HG03139 (cell line): ENCODE results near the gene PTPN11.
"Not testable (repeated sequence)": the region's sequence is repeated elsewhere in the genome, so short reads cannot be mapped to it uniquely, and the experiment has no call there.

Experiments used
- ATAC-seq: cut with Tn5 transposase; IDR thresholded peaks from one replicate; pipeline ENCODE4 v1.9.1; 2021; ENCODE audit not compliant: unreplicated experiment

PTPN11 gene

DNA sequence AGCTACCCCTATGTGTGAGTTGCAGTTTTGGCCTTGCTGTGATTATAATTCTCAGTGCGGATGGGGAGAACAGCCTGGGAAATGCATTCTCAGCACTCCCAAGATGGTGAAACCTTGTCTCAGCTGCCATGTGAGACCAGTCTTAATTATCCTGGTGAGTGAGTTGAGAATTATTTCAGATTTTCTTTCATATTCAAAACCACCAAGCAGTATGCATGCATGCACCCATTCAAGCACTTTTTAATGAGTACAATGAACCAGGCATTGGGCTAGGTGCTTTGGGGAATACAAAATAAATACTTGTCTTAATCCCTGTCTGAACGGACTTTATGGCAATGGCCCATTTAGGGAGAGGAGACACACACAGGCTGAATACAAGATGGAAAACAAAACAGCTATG is 94.7 kb downstream of the PTPN11 start:
- ATAC-seq = no peak

DNA sequence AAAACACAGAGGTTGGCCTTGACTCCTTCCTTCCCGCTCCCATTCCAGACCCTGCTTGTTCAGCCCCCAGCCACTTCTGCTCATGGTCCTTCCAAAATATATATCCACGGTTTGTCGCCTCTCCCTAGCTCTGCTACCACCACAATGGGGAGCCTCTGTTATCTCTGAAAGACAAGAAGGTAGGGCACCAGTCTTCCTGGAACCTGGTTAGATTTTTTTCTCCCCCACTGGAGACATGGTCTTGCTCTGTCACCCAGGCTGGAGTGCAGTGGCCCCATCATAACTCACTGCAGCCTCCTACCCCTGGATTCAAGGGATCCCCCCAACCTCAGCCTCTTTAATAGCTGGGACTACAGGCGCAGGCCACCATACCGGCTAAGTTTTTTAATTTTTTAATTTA is 95.7 kb downstream of the PTPN11 start:
- no peak for ATAC-seq

DNA sequence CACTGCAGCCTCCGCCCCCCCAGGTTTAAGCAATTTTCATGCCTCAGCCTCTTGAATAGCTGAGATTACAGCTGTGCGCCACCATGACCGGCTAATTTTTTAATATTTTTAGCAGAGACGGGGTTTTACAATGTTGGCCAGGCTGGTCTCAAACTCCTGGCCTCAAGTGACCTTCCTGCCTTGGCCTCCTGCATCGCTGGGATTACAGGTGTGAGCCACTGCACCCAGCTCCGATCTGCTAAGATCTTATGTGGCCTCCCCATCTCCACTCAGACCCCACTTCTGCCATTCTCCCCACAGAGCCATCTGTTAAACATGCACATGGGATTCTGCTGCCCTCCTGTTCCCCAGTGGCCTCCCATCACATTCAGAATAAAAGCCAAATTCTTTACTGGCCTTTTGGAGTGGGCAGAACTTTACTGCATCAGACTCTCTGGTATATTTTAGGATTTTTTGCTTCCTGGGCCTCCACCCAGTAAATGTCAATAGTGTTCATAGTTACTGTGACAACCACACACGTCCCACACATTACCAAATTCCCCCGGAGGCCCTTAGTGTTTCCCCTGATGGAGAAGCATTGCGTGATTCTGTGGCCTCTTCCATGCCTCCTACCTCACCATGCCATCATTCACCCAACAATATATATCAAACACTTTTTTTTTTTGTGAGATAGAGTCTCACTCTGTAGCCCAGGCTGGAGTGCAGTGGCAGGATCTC is 96.3 kb downstream of the PTPN11 start:
- no peak for ATAC-seq

DNA sequence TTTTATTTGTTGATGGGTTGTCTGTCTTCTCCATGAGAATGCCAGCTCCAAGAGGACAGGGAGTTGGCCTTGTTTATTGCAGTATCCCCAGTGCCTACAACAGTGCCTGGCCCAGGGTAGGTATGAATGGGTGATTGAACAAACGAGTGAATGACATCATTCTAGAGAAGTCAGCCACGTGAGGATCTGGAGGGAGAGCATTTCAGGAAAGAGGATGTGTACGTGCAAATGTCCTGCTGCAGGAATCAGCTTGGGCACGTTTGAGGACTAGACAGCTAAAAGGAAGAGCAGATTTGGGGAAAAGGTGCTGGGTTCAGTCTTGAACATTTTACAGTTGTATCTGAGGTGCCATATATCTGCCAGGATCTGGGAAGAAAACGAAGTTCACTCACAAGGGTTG is 97.1 kb downstream of the PTPN11 start:
- no peak for ATAC-seq

DNA sequence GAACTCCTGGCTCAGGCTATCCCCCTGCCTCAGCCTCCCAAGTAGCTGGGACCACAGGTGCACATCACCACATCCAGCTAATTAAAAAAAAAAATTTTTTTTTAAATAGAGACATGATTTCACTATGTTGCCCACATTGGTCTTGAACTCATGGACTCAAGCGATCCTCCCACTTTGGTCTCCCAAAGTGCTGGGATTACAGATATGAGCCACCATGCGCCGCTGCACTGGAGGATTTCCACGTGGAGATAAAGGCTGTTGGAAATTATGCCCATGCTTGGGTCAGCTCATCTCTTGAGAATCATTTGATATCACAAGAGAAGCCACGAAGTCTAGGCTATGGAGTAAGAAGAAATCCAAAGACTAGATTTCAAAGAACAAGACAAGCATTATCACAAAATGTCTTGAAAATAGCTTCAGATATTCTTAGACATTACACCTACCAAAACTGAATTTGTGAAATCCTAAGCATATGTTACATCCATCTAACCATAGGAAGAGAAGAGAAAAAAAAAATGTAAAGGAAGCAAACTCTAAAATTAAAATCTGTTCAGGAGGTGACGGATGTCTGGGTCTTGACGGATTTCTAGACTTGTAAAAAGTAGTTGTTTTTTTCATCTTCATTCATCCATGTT is 99.1 kb downstream of the PTPN11 start:
- no peak for ATAC-seq

DNA sequence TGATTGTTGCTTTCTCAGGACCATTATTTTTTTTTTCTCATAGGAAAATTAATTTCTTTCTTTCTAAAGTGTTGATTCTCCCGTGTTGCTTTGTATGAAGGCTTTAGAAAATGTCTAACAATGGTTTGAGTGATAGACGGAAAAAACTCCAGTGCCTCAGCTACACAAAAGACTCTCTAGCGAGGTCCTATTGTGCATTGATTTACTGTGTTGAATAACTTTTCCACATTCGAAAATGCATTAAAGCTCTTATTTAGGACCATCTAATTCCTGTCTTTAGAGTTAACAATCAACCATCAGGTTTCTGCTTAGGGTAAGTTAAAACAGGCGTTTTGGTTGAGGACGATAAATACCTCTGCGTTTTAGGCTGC is 99.6 kb downstream of the PTPN11 start:
- no peak for ATAC-seq

DNA sequence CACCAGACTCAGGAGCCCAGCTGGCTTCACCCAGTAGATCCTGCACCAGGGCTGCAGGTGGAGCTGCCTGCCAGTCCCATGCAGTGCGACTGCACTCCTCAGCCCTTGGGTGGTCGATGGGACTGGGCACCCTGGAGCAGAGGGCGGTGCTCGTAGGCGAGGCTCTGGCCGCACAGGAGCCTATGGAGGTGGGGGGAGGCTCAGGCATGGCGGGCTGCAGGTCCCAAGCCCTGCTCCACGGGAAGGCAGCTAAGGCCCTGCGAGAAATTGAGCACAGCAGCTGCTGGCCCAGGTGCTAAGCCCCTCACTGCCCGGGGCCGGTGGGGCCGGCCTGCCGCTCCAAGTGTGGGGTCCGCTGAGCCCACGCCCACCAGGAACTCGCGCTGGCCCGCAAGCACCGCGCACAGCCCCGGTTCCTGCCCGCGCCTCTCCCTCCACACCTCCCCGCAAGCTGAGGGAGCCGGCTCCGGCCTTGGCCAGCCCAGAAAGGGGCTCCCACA is 101.1 kb downstream of the PTPN11 start:
- ATAC-seq = not testable (repeated sequence)

DNA sequence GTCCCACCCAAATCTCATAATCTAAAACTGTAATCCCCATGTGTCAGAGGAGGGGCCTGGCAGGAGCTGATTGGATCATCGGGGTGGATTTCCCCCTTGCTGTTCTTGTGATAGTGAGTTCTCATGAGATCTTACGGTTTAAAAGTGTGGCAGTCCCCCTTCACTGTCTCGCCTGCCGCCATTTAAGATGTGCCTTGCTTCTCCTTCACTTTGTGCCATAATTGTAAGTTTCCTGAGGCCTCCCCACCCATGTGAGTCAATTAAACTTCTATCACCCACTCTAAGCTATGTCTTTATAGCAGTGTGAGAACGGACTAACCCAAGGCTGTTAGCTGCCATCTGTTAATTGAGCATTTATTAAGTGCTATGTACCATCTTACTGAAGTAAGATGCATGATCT is 105.1 kb downstream of the PTPN11 start:
- no peak for ATAC-seq

DNA sequence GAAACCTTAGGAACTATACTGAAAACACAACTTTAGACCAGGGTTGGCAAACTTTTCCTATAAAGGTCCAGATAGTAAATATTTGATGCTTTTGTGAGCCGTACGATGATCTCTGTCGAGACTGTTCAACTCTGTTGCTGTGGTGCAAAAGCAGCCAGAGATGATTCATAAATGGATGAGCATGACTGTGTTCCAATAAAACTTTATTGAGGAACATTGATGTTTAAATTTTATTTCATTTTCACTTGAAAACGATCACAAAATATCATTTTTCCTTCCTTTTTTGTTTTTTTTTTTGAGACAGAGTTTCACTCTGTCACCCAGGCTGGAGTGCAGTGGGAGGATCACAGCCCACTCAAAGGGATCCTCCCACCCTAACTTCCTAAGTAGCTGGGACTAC is 105.5 kb downstream of the PTPN11 start:
- ATAC-seq = no peak

DNA sequence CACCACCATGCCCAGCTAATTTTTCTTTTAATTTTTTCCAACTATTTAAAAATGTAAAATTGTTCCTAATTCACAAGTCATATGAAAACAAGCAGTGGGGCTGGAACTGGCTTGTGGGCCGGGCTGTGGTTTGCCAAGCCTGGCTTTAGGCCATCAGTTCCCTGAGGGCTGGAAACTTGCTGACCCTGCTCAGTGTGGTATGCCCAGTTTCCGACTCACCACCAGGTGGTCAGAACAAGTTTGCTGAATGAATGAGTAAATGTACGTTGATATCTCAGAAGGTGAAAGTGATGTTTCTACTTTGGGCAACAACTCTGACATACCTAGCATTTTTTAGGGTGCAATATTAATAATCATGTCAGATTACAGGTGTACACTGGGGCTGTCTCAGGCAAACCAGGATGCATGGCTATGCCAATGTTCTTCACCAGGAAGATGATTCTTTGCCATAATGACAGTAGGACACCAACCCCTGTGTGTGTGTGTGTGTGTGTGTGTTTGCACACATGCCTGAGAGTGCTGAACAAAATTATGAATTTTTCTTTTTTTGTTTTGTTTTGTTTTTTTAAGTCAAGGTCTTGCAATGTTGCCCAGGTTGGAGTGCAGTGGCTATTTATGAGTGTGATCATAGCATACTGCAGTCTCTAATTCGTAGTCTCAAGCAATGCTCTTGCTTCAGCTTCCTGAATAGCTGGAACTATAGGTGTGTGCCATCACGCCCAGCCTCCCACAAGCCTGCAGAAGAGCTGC is 106.1 kb downstream of the PTPN11 start:
- no peak for ATAC-seq

DNA sequence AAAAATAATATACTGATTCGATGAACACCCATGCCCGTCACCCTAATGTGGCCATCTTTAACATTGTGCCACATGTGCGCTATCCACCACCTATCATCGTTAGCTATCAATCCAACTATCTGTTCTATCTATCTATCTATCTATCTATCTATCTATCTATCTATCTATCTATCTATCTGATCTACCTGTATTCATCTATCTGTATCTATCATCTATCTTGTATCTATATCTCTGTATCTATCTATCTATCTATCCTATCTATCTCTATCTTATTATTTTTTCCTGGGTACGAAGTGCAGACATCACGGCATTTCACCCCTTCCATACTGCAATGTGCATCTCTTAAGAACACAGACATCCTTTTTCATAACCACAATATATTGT is 106.7 kb downstream of the PTPN11 start:
- no peak for ATAC-seq

DNA sequence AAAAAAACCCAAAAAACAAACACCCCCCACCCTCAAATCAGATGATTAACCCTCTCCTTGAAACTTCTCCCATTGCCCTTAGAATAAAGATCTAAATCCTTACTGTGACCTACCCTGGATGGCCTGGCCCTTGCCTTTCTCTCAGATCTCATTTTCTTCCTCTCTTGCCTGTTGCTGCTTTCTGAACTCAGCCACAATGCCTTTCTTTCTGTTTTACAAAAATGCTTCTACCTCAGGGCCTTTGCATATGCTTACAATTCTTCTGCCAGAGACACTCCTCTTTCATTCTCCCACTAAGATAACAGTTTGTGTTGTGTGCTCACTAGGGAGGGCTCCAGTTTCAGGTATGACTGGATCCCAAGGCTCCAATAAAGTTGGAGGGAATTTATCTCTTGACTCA is 108.3 kb downstream of the PTPN11 start:
- no peak for ATAC-seq

DNA sequence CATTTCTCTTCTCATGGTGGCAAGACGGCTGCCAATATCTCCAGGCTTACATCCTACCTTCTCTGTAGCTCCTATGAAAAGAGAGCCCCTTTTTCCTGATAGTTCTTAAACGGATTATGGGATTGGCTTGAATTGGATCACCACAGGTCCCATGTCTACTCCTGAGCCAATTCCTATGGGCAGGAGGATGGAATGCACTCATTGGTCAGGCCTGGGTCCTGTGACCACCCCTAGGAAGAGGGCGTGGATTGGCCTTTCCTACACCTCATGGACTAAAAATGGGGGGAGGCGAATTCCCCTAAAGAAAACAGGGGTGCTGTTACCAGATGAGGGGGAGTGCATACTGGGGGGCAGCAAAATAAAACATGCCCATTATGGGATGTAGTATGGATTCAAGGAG is 108.8 kb downstream of the PTPN11 start:
- no peak for ATAC-seq

DNA sequence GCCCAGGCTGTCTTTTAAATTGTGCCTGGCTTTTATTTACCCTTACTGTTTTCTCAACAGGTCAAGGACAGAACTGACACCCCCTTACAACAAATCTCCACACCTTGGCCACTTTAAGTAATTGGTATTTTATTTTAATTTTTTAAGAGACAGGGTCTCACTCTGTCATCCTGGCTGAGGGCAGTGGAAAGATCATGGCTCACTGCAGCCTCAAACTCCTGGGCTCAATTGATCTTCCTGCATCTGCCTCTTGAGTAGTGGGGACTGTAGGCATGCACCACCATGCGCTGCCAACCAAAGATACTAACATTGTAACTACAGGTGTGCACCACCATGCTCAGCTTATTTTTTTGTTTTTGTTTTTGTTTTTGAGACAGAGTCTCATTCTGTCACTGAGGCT is 109.8 kb downstream of the PTPN11 start:
- no peak for ATAC-seq

DNA sequence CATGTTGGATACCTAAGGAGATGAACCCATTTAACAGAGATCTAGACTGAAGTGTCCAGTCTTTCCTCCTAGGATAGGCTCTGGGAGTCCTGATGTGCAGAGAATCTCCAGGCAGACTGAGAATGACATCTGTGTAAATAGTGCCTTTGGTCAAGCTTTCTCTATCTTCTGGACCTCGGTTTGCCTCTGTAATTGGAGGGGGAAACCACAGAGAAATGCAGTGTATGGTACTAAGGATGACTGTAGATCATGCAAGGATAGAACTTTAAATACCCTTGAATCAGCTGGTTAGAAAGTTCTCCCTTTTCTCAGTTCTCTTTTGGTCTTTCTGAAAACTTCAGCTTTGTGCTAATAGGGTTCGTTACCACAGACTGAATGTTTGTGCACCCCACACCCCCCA is 112.2 kb downstream of the PTPN11 start:
- no peak for ATAC-seq

DNA sequence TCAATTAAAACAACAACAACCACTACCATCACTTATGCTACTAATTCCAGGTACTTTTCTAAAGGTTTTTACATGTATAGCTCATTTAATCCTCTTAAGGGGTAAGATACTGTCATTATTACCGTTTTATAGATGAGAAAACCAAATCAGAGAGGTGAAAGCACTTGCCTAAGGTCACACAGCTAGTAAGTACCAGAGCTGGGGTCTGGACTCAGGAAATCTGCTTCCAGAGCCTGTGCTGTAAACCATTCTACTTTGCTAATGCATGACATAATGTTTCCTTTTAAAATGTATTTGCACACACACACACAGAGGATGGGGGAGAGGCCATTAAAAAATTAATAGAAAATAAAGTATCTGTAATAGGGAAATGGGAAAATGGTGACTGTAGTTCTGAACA is 113.4 kb downstream of the PTPN11 start:
- no peak for ATAC-seq

DNA sequence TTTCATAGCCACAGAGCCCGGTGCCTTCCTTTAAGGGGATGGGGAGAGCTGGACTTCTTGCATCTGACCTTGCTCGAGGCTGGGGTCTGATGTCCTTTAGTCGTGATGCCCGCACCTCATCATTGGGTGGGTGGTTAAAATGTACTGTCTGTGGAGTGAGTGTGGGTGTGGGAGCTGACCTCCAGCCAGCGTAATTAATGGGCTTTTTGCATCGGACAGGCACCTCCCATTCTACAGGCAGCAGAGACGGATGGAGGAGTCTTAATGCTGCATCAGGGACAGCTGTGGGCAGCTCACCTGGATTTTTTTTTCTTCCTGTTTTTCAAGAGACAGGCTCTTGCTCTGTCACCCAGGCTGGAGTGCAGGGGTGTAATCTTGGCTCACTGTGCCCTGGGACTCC is 114.8 kb downstream of the PTPN11 start:
- ATAC-seq = no peak

DNA sequence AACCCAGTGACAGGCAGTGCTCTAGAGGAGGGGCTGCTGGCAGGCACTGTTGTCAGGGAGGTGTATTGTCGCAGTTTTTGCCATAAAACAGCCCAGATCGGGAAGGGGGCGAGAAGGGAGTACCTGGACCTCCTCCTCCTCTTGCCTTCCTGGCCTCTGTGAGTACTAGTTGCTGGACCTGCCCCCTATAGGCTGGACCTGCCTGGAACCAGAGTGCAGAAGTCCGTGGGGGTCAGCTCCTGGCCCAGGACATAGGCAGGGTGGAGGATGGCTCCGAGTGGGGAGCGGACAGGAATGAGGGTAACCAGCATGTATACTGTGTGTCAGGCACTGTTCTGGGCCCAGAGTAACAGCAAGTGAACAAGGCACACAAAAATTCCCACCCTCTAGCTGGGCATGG is 116.3 kb downstream of the PTPN11 start:
- no peak for ATAC-seq

DNA sequence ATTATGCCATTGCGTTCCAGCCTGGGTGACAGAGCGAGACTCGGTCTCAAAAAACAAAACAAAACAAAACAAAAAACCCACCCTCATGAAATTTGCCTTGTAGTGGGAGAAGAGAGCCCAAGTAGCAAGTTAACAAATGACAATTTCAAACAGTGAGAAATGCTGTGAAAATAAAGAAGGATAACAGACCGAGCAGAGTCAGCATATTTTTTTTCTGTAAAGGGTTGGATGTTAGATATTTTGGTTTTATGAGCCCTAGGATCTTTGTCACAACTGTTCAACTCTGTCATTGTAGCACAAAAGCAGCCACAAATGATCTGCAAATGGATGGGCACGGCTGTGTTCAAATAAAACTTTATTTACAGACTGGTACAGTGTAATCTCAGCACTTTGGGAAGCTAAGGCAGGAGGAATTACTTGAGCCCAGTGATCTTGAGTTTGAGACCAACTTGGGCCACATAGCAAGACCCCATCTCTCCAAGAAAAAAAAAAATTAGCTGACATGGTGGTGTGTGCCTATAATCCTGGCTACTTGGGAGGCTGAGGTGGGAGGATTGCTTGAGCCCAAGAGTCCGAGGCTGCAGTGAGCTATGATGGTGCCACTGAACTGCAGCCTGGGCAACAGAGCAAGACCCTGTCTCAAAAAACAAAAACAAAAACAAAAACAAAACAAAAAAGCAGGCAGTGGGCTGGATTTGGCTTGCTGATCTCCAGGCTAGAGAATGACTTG is 117.1 kb downstream of the PTPN11 start:
- ATAC-seq = no peak

DNA sequence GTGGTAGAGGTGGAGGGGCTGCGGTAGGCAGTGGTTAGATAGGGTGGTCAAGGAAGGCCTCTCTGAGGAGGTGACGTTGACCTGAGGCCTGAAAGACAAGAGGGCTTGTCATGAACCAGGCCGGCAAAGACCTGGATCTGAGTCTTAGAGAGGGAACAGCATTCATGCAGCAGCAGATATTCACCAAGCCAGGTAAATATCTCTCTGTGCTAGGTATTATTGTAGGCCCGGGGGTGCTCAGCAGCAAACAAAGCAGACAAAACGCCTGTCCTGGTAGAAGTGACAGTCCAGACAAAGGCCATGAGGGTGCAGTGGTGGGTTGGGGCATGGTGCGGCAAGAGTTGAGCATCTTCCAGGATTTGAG is 117.6 kb downstream of the PTPN11 start:
- no peak for ATAC-seq

DNA sequence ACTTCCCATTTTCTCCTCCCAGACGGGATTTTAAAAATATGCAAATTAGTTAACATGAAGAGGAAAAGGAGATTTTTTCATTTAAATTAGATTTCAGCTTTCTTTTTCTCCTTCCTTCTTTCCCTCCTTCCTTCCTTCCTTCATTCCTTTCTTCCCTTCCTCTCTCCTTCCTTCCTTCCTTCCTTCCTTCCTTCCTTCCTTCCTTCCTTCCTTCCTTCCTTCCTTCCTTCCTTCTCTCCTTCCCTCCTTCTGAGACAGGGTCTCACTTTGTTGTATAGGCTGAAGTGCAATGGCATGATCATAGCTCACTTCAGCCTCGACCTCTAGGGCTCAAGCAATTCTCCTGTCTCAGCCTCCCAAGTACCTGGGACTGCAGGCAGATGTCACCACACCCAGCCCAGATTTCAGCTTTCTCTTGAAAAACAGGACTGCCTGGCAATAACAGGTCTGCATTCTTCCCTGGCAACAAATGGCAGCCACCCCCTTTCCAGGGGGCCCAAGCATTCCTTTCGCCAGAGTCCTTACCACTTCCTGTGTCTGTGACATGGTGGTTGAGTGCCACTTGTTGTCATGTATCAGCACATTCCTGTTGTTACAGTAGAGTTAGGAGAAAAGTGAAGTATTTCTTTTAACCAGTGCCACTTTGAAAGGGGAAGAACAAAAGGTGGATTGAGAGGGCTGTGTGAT is 119.1 kb downstream of the PTPN11 start:
- no peak for ATAC-seq
